CD8-positive, alpha-beta memory T cell (primary cell): Measurements from ENCODE around the gene GPR89A. TPM values are rescaled to one million over a fixed set of nuclear protein-coding genes. Genes with fewer than 3 reads are reported as not detected.
"Not testable (repeated sequence)": the region's sequence is repeated elsewhere in the genome, so short reads cannot be mapped to it uniquely, and the experiment has no call there.

Experiments used
- CTCF ChIA-PET: fragments of 350-600 bp; sonication (Branson Sonifier 250); formaldehyde crosslinking; loops from one replicate; lab custom pipeline; 2021; ENCODE audit warnings: antibody characterized with exemption; lab: Charles Lee
- POLR2A ChIA-PET: fragments of 350-600 bp; sonication (Branson Sonifier 250); formaldehyde crosslinking; loops from one replicate; lab custom pipeline; 2021; ENCODE audit warnings: antibody characterized with exemption; lab: Charles Lee
- DNase-seq, 5 donors: peaks; one replicate each; pipeline versions ENCODE4 v3.0.0 to v3.0.0-alpha.2; 2020 to 2022; ENCODE audit warnings: mixed read lengths in 1 of 5
- H3K27ac ChIP-seq: one replicate; pipeline ENCODE4 v1.7.0; 2013; ENCODE audit warnings: low read depth, mild to moderate bottlenecking, low read length, moderate library complexity
- H3K27me3 ChIP-seq: 2 replicates; pipeline ENCODE4 v1.7.0; 2013; ENCODE audit warnings: low read length, mild to moderate bottlenecking; ENCODE audit not compliant: insufficient read depth, poor library complexity, severe bottlenecking
- H3K36me3 ChIP-seq: 2 replicates; pipeline ENCODE4 v1.7.0; 2013; ENCODE audit warnings: mild to moderate bottlenecking, low read length, moderate library complexity; ENCODE audit not compliant: insufficient read depth
- H3K4me1 ChIP-seq: 2 replicates; pipeline ENCODE4 v1.7.0; 2013; ENCODE audit warnings: mild to moderate bottlenecking, low read length, moderate library complexity; ENCODE audit not compliant: insufficient read depth
- H3K4me3 ChIP-seq: 2 replicates; pipeline ENCODE4 v1.7.0; 2013; ENCODE audit warnings: mild to moderate bottlenecking, low read length
- H3K9me3 ChIP-seq: 2 replicates; pipeline ENCODE4 v1.7.0; 2013; ENCODE audit warnings: mild to moderate bottlenecking, low read length
- H3K27ac Mint-ChIP-seq, 8 donors: one replicate each; pipeline ENCODE4 v1.8.0; 2020 to 2021; ENCODE audit warnings: mixed read lengths in 8 of 8, mild to moderate bottlenecking in 6 of 8, inconsistent platforms in 3 of 8, moderate library complexity in 3 of 8
- H3K27me3 Mint-ChIP-seq, 2 donors: one replicate each; pipeline ENCODE4 v1.8.0; 2020 to 2021; ENCODE audit warnings: mixed read lengths in 2 of 2, mild to moderate bottlenecking in 1 of 2, moderate library complexity in 1 of 2
- H3K36me3 Mint-ChIP-seq, 3 donors: one replicate each; pipeline ENCODE4 v1.8.0; 2020 to 2021; ENCODE audit warnings: mixed read lengths in 3 of 3, inconsistent platforms in 1 of 3, mild to moderate bottlenecking in 1 of 3
- H3K4me1 Mint-ChIP-seq, 3 donors: one replicate each; pipeline ENCODE4 v1.8.0; 2020 to 2021; ENCODE audit warnings: mixed read lengths in 3 of 3, inconsistent platforms in 1 of 3, mild to moderate bottlenecking in 1 of 3
- H3K4me3 Mint-ChIP-seq, 7 donors: one replicate each; pipeline ENCODE4 v1.8.0; 2020 to 2021; ENCODE audit warnings: mixed read lengths in 7 of 7, mild to moderate bottlenecking in 6 of 7, moderate library complexity in 4 of 7, inconsistent platforms in 2 of 7
- H3K9me3 Mint-ChIP-seq, 5 donors: one replicate each; pipeline ENCODE4 v1.8.0; 2020 to 2022; ENCODE audit warnings: mixed read lengths in 5 of 5, mild to moderate bottlenecking in 3 of 5, moderate library complexity in 2 of 5, inconsistent platforms in 1 of 5
- polyA plus RNA-seq: library from polyadenylated mRNA; unstranded; fragments of 300-500 nt; fragmentation: Illumina TruSeq; gene quantifications from one replicate; pipeline ENCODE4 v1.2.3, GENCODE V29; 2021
- total RNA-seq, 2 experiments: library from RNA; stranded (reverse); gene quantifications; one replicate each; pipeline ENCODE4 v1.2.3, GENCODE V29; 2021

GPR89A gene
- total and polyA plus RNA-seq, 3 experiments from 2014 or later = 20.8 to 31.0 (median 25.0) TPM

- POLR2A ChIA-PET, DNase-seq: not testable (repeated sequence)
- H3K27ac Mint-ChIP-seq = peak overlapping the region in 1 of 8 donors; percentile 50
Measured at GRCh38 chr1:145606840-145607239, 948 bp upstream of the GPR89A start.

DNA sequence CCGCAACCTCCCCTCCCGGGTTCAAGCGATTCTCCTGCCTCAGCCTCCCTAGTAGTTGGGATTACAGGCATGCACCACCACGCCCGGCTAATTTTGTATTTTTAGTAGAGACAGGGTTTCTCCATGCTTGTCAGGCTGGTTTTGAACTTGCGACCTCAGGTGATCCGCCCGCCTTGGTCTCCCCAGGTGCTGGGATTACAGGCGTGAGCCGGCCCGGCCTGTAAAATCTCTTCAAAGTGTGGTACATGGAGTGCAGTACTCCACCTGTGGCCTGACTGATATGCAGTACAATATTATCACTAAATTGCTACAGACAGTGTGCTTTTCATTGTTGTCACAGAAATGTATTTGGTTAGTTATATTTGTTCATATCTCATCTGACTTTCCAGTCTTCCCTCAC is 499 bp upstream of the GPR89A start:
- H3K27ac ChIP-seq, H3K27me3 Mint-ChIP-seq, H3K36me3 Mint-ChIP-seq, H3K4me1 ChIP-seq, DNase-seq, H3K4me3 Mint-ChIP-seq, POLR2A ChIA-PET, H3K27me3 ChIP-seq, H3K9me3 ChIP-seq, H3K36me3 ChIP-seq, CTCF ChIA-PET, H3K4me3 ChIP-seq, H3K9me3 Mint-ChIP-seq: not testable (repeated sequence)
- peak overlapping the region in 1 of 8 donors; percentile 64 for H3K27ac Mint-ChIP-seq
- H3K4me1 Mint-ChIP-seq = peaks cover 18 to 35% (median 29%) of the 10 kb centered on the region in 3 donors

More at GRCh38 chr1:145606840-145607239, 948 bp upstream of the GPR89A start:
- H3K4me1 ChIP-seq, H3K36me3 ChIP-seq, H3K4me3 ChIP-seq, H3K9me3 Mint-ChIP-seq, H3K27me3 Mint-ChIP-seq, H3K9me3 ChIP-seq, H3K36me3 Mint-ChIP-seq, CTCF ChIA-PET, H3K27me3 ChIP-seq, H3K27ac ChIP-seq, H3K4me3 Mint-ChIP-seq: not testable (repeated sequence)
- H3K4me1 Mint-ChIP-seq = peaks cover 14 to 31% (median 26%) of the 10 kb centered on the region in 3 donors

DNA sequence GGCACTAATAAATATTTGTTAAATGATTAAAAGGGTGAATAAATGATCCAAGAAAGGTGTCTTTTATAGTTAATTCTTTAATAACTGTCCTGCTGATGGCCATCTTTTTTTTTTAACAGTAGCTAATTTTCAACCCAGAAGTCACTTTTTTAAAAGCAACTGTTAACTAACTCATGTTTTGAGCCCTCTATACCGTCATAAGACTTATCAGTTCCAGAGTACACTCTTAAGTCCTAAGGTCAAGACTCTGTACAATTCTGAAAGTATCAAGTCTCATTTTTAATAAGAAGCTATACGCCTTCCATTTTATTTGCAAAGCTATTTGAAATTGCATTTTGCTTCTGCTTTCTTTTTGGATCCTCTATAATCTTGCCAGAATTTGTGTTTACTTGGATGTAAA is 3.0 kb downstream of the GPR89A start:
- H3K4me3 ChIP-seq, H3K27me3 Mint-ChIP-seq, H3K27me3 ChIP-seq, H3K4me1 ChIP-seq, DNase-seq, H3K27ac ChIP-seq, H3K36me3 Mint-ChIP-seq, H3K9me3 ChIP-seq, POLR2A ChIA-PET, CTCF ChIA-PET, H3K36me3 ChIP-seq, H3K9me3 Mint-ChIP-seq: not testable (repeated sequence)
- H3K4me1 Mint-ChIP-seq = peaks cover 19 to 35% (median 29%) of the 10 kb centered on the region in 3 donors
- H3K27ac Mint-ChIP-seq = peak overlapping the region in 1 of 8 donors; percentile 31
- peak overlapping the region in 1 of 7 donors; percentile 82 for H3K4me3 Mint-ChIP-seq

GRCh38 chr1:145620073-145620472 is 12.3 kb downstream of the GPR89A start:
- H3K27ac ChIP-seq, DNase-seq, H3K27me3 ChIP-seq, H3K4me1 ChIP-seq, H3K9me3 Mint-ChIP-seq, H3K9me3 ChIP-seq, H3K27ac Mint-ChIP-seq, POLR2A ChIA-PET, H3K36me3 ChIP-seq, H3K4me3 ChIP-seq, CTCF ChIA-PET, H3K27me3 Mint-ChIP-seq, H3K4me1 Mint-ChIP-seq, H3K4me3 Mint-ChIP-seq: not testable (repeated sequence)
- H3K36me3 Mint-ChIP-seq = peaks cover 0 to 15% (median 0%) of the 10 kb centered on the region in 3 donors

DNA sequence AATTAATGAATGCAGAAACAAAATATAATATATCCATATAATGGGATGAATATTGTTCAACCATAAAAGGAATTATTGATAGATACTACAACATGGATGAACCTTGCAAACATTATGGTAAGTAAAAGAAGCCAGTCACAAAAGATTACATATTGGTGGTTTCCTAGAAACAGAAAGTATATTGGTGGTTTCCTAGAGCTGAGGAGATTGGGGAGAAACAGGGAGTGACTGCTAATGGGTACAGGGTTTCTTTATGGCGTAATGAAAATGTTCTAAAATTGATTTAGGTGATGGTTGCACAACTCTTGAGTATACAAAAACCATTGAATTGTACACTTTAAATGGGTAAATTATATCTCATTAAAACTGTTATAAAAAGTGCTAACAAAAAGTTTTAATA is 14.4 kb downstream of the GPR89A start:
- H3K36me3 Mint-ChIP-seq = peaks cover 0 to 13% (median 0%) of the 10 kb centered on the region in 3 donors
- H3K27me3 ChIP-seq, H3K4me3 ChIP-seq, H3K27ac Mint-ChIP-seq, H3K9me3 Mint-ChIP-seq, H3K36me3 ChIP-seq, H3K9me3 ChIP-seq, DNase-seq, H3K27me3 Mint-ChIP-seq, POLR2A ChIA-PET, CTCF ChIA-PET, H3K4me3 Mint-ChIP-seq, H3K27ac ChIP-seq, H3K4me1 ChIP-seq, H3K4me1 Mint-ChIP-seq: not testable (repeated sequence)

DNA sequence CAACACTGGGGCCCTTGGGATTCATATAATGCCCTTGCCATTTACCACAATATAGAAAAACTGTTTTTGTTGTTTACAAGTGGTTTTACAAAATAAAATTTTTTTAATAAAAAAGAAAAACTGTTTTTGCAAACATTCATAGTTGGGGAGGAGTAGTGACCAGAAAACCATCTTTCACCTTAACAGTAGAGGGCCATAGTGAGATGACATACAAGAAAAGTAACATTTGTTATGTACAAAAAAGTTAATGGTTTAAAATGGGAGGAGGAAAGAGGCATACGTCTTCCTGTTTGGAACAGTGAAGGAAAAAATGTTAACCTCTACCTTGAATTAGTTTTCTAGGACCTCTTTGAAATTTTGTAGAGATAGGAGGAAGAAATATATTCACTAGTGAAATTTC is 28.4 kb downstream of the GPR89A start:
- POLR2A ChIA-PET, CTCF ChIA-PET, H3K36me3 Mint-ChIP-seq, H3K27me3 Mint-ChIP-seq, H3K36me3 ChIP-seq, H3K4me1 ChIP-seq, H3K27me3 ChIP-seq, H3K27ac ChIP-seq, H3K9me3 Mint-ChIP-seq, H3K9me3 ChIP-seq, DNase-seq, H3K4me3 ChIP-seq: not testable (repeated sequence)
- H3K4me3 Mint-ChIP-seq = peak overlapping the region in 1 of 7 donors; percentile 44
- H3K4me1 Mint-ChIP-seq = peaks cover 10 to 11% (median 10%) of the 10 kb centered on the region in 3 donors
- H3K27ac Mint-ChIP-seq = peak overlapping the region in 1 of 8 donors; percentile 41

DNA sequence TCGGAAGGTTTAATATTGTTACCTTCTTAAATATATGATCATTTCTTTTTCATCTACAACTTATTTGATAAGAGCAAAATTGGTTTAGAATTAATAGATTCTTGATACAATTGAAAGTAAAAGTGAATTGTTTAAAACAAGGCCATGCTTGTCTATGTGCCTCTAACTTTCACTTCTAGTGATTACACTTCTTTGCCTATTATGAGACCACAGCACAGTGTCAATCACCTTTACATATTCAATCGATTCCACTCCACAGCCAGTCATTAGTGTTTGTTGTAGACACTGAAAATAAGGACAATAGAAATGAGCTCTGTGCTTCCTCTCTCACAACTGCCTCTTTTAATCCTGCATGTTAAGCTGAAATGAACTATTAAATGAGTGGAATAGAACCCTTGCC is 34.1 kb downstream of the GPR89A start:
- H3K27me3 Mint-ChIP-seq, H3K36me3 Mint-ChIP-seq, DNase-seq, H3K9me3 ChIP-seq, H3K27me3 ChIP-seq, H3K27ac Mint-ChIP-seq, H3K4me3 Mint-ChIP-seq, CTCF ChIA-PET, H3K4me3 ChIP-seq, H3K9me3 Mint-ChIP-seq, H3K4me1 Mint-ChIP-seq, POLR2A ChIA-PET, H3K4me1 ChIP-seq, H3K36me3 ChIP-seq, H3K27ac ChIP-seq: not testable (repeated sequence)

GRCh38 chr1:145643990-145644389 is 36.2 kb downstream of the GPR89A start:
- H3K36me3 ChIP-seq, H3K27me3 Mint-ChIP-seq, H3K4me3 Mint-ChIP-seq, H3K36me3 Mint-ChIP-seq, CTCF ChIA-PET, H3K4me1 Mint-ChIP-seq, H3K4me3 ChIP-seq, H3K27ac Mint-ChIP-seq, H3K4me1 ChIP-seq, H3K9me3 Mint-ChIP-seq, H3K27me3 ChIP-seq, H3K27ac ChIP-seq, POLR2A ChIA-PET, H3K9me3 ChIP-seq, DNase-seq: not testable (repeated sequence)
